Epithelial cell of esophagus (primary cell): ENCODE data around the gene FASLG.

Experiments
- DNase-seq: peaks from one replicate; pipeline ENCODE4 v3.0.0; 2010; ENCODE audit warnings: low read depth
- H3K4me3 ChIP-seq: 2 replicates; pipeline ENCODE4 v1.5.1; 2011; ENCODE audit warnings: mild to moderate bottlenecking, low read length, control low read depth
- TF ChIP-seq, protein P1 (sequence below): IDR thresholded peaks from 2 replicates; pipeline ENCODE4 v1.5.1; 2011; ENCODE audit warnings: low read depth, mild to moderate bottlenecking, low read length, control low read depth, inconsistent platforms; ENCODE audit not compliant: insufficient read depth; ENCODE audit errors: missing control alignments

FASLG gene

DNA sequence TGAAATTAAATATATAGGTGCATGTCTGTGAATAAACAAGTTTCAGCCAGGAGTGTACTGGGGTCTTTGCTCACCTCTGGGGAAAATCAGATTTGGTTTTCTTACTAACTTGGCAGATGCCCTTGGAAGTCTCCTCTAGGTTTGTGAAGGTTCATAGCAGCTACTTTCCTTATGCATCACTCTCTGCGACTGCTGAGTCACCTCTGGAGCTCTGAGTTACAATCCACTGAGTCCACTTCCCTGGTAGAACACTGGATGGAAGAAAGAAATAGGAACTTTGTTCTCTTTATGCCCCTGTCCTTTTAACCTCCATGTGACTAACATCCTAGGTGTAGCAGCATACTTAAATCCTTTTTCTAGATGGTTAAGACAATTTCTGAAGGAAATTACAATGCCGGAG lies 4.4 kb upstream of the FASLG start:
- no peak overlapping the region for H3K4me3 ChIP-seq
- TF ChIP-seq, protein P1, sequence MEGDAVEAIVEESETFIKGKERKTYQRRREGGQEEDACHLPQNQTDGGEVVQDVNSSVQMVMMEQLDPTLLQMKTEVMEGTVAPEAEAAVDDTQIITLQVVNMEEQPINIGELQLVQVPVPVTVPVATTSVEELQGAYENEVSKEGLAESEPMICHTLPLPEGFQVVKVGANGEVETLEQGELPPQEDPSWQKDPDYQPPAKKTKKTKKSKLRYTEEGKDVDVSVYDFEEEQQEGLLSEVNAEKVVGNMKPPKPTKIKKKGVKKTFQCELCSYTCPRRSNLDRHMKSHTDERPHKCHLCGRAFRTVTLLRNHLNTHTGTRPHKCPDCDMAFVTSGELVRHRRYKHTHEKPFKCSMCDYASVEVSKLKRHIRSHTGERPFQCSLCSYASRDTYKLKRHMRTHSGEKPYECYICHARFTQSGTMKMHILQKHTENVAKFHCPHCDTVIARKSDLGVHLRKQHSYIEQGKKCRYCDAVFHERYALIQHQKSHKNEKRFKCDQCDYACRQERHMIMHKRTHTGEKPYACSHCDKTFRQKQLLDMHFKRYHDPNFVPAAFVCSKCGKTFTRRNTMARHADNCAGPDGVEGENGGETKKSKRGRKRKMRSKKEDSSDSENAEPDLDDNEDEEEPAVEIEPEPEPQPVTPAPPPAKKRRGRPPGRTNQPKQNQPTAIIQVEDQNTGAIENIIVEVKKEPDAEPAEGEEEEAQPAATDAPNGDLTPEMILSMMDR = no peak
- peak; percentile 79 for DNase-seq

DNA sequence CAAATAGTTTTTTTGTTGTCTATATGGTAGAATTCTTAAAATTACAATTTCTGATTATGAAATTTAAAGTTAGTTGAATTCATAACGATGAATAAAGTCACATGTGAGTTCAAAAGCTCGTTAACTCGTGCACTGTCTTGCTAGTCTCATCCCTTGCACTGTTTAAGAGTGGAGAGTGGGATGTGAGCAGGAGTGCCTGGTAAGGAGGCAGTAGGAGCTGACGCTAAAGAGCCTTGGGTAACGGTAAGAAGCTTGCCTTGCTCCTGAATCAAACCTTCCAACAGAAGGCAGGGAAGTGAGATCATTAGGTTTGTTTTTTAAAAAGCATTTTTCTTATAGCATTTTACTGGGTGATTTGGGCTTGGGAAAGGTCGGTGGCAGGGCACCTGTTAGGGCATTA lies 2.3 kb upstream of the FASLG start:
- TF ChIP-seq, protein P1 = no peak
- DNase-seq = no peak
- no peak overlapping the region for H3K4me3 ChIP-seq

DNA sequence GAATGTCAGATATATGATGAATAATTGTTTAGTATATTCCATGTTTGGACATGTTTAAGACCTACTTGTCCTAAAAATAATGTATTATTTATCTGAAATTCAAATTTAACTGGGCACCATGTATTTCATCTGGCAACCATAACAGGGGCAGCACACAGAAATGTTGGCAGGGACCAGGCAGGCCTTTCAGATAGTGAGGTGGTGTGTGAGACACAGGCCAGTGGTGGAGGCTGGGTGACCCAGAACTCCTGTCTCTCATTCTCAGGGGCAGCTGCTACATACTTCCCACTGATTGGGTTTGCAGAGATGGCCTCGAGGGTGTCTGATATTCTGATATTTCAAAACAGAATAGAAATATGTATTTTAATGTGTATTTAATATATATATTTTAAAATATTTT lies 1.3 kb upstream of the FASLG start:
- DNase-seq = no peak
- TF ChIP-seq, protein P1 = no peak
- no peak overlapping the region for H3K4me3 ChIP-seq

DNA sequence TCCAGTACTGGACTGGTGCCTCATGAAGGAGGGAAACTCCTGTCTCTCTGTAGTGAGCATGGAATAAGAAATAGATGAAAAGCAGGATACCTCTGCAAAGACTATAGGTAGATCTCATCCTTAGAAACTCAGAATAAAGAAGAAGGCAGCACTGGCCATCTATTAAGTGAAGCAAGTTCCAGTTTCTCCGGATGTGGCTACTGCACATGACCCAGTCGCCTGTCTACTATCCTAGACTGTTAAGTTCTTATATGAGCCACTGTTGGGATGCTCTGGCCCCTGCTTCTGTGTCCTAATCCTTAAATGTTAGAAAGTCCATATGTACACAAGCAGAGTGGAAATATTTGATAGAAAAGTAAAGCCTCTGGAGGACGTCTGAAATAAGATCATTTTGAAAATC lies 2.2 kb downstream of the FASLG start:
- TF ChIP-seq, protein P1 = no peak
- DNase-seq = no peak
- H3K4me3 ChIP-seq = no peak overlapping the region

DNA sequence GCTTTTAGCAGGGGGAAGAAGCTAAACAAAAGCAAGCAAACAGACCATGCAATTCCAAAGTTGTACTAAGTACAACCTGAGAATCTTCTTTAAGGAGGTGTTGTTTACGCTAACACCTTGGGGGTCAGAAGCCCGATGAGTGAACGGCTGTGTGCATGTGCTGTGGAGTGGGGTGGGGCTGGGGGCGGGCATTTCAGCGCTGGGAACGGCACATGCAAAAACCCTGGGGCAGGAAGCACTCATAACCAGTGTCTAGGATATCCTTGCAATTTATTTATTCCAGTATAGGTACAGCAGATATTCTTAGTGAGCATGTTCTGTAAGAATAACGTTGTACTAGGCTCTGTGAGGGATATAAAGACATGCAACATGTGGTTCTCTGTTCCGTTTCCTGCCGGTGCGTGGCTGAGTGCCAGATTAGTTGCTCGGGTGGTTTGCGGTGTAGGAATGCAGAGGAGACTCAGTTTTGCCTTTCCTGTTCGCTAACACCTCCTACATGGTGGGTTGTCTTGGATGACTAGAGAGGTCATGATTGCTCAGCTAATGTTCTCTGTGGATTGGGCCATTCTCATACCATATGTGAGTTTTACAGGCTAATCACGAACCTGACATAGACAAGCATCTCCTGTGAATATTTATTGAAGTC lies 3.7 kb downstream of the FASLG start:
- no peak overlapping the region for H3K4me3 ChIP-seq
- DNase-seq = peak; percentile 77
- TF ChIP-seq, protein P1 = no peak

DNA sequence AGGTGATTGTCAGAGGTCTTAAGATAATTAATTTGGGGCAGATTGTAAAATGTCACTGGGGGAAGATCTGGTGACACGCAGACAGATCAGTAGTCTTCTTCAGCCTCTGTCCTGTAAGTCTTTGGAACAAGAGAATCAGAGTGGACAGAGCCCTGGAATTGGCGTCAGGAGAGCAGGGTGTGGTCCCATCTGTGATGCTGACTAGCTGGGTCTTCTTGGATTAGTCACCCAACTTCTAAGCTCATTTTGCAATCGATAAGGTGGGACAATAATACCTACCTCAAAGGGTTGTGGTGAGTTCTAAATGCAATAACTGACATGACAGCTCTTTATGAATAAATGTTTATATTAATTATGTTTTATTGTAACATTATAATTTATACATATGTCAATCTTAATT lies 4.8 kb downstream of the FASLG start:
- no peak overlapping the region for H3K4me3 ChIP-seq
- TF ChIP-seq, protein P1 = no peak
- peak; percentile 70 for DNase-seq

DNA sequence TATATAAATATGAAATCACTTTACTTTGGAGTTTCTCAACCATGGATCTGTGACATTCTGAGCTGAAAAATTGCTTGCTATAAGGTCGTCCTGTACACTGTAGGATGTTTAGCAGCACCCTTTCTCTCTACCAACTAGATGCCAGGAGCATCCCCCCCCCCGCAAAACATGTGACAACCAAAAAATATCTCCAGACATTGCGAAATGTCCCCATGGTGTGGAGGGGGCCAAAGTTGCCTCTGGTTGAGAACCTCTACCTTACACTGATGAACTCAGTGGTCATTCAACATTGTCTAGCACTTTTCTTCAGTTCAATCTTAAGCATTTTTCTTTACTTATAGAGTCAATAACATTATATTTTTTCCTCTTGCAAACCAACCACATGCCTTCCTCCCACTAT lies 9.2 kb downstream of the FASLG start:
- TF ChIP-seq, protein P1 = no peak
- no peak for DNase-seq
- H3K4me3 ChIP-seq = no peak overlapping the region
